CD8-positive, alpha-beta memory T cell (primary cell): ENCODE data around the gene PDIA5. TPM values are rescaled to one million over a fixed set of nuclear protein-coding genes. Genes with fewer than 3 reads are reported as not detected.
A peak's percentile ranks its signal among the peaks of the same experiment; 100 is the strongest.
"Not testable (repeated sequence)": the region's sequence is repeated elsewhere in the genome, so short reads cannot be mapped to it uniquely, and the experiment has no call there.

Experiments
- CTCF ChIA-PET: fragments of 350-600 bp; sonication (Branson Sonifier 250); formaldehyde crosslinking; loops from one replicate; lab custom pipeline; 2021; ENCODE audit warnings: antibody characterized with exemption; lab: Charles Lee
- POLR2A ChIA-PET: fragments of 350-600 bp; sonication (Branson Sonifier 250); formaldehyde crosslinking; loops from one replicate; lab custom pipeline; 2021; ENCODE audit warnings: antibody characterized with exemption; lab: Charles Lee
- DNase-seq, 5 donors: peaks; one replicate each; pipeline versions ENCODE4 v3.0.0 to v3.0.0-alpha.2; 2020 to 2022; ENCODE audit warnings: mixed read lengths in 1 of 5
- H3K27ac ChIP-seq: one replicate; pipeline ENCODE4 v1.7.0; 2013; ENCODE audit warnings: low read depth, mild to moderate bottlenecking, low read length, moderate library complexity
- H3K27me3 ChIP-seq: 2 replicates; pipeline ENCODE4 v1.7.0; 2013; ENCODE audit warnings: low read length, mild to moderate bottlenecking; ENCODE audit not compliant: insufficient read depth, poor library complexity, severe bottlenecking
- H3K36me3 ChIP-seq: 2 replicates; pipeline ENCODE4 v1.7.0; 2013; ENCODE audit warnings: mild to moderate bottlenecking, low read length, moderate library complexity; ENCODE audit not compliant: insufficient read depth
- H3K4me1 ChIP-seq: 2 replicates; pipeline ENCODE4 v1.7.0; 2013; ENCODE audit warnings: mild to moderate bottlenecking, low read length, moderate library complexity; ENCODE audit not compliant: insufficient read depth
- H3K4me3 ChIP-seq: 2 replicates; pipeline ENCODE4 v1.7.0; 2013; ENCODE audit warnings: mild to moderate bottlenecking, low read length
- H3K9me3 ChIP-seq: 2 replicates; pipeline ENCODE4 v1.7.0; 2013; ENCODE audit warnings: mild to moderate bottlenecking, low read length
- H3K27ac Mint-ChIP-seq, 8 donors: one replicate each; pipeline ENCODE4 v1.8.0; 2020 to 2021; ENCODE audit warnings: mixed read lengths in 8 of 8, mild to moderate bottlenecking in 6 of 8, inconsistent platforms in 3 of 8, moderate library complexity in 3 of 8
- H3K27me3 Mint-ChIP-seq, 2 donors: one replicate each; pipeline ENCODE4 v1.8.0; 2020 to 2021; ENCODE audit warnings: mixed read lengths in 2 of 2, mild to moderate bottlenecking in 1 of 2, moderate library complexity in 1 of 2
- H3K36me3 Mint-ChIP-seq, 3 donors: one replicate each; pipeline ENCODE4 v1.8.0; 2020 to 2021; ENCODE audit warnings: mixed read lengths in 3 of 3, inconsistent platforms in 1 of 3, mild to moderate bottlenecking in 1 of 3
- H3K4me1 Mint-ChIP-seq, 3 donors: one replicate each; pipeline ENCODE4 v1.8.0; 2020 to 2021; ENCODE audit warnings: mixed read lengths in 3 of 3, inconsistent platforms in 1 of 3, mild to moderate bottlenecking in 1 of 3
- H3K4me3 Mint-ChIP-seq, 7 donors: one replicate each; pipeline ENCODE4 v1.8.0; 2020 to 2021; ENCODE audit warnings: mixed read lengths in 7 of 7, mild to moderate bottlenecking in 6 of 7, moderate library complexity in 4 of 7, inconsistent platforms in 2 of 7
- H3K9me3 Mint-ChIP-seq, 5 donors: one replicate each; pipeline ENCODE4 v1.8.0; 2020 to 2022; ENCODE audit warnings: mixed read lengths in 5 of 5, mild to moderate bottlenecking in 3 of 5, moderate library complexity in 2 of 5, inconsistent platforms in 1 of 5
- polyA plus RNA-seq: library from polyadenylated mRNA; unstranded; fragments of 300-500 nt; fragmentation: Illumina TruSeq; gene quantifications from one replicate; pipeline ENCODE4 v1.2.3, GENCODE V29; 2021
- total RNA-seq, 2 experiments: library from RNA; stranded (reverse); gene quantifications; one replicate each; pipeline ENCODE4 v1.2.3, GENCODE V29; 2021

The PDIA5 gene
- total and polyA plus RNA-seq, 3 experiments from 2014 or later: 4.4 to 18.2 (median 12.7) TPM

DNA sequence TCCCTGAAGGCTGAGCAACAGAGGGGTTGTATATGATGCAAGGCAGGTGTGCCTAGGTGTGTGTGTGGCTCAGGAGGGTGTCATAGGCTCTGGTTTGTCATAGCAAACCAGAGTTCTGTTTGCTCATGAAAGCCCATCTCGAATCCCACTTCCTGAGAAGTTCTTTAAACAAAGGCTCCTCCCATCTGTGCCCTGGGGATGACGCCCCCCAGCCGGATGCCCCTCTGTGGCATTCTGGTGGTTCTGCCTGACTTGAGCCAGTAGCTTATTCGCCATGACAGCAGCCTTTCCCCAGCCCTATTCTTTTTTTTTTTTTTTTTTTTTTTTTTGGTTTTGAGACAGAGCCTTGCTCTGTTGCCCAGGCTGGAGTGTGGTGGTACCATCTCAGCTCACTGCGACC, 45.4 kb downstream of the PDIA5 start:
- Histone ChIP-seq H3K27ac (no peak overlapping the region), H3K4me1 (no peaks in the 10 kb centered on the region), H3K36me3 (no peaks in the 10 kb centered on the region), H3K9me3 (no peaks in the 10 kb centered on the region), H3K4me3 (no peak overlapping the region), H3K27me3 (no peaks in the 10 kb centered on the region)
- Mint-ChIP-seq H3K9me3 (no peaks in the 10 kb centered on the region), H3K4me3 (no peak overlapping the region), H3K27ac (no peak overlapping the region), H3K4me1 (peaks cover 0 to 10% (median 3%) of the 10 kb centered on the region in 3 donors), H3K27me3 (no peaks in the 10 kb centered on the region), H3K36me3 (peaks cover 7 to 47% (median 25%) of the 10 kb centered on the region in 3 donors)
- DNase-seq: no peak
- POLR2A ChIA-PET: no interaction called here
- CTCF ChIA-PET: no interaction called here

DNA sequence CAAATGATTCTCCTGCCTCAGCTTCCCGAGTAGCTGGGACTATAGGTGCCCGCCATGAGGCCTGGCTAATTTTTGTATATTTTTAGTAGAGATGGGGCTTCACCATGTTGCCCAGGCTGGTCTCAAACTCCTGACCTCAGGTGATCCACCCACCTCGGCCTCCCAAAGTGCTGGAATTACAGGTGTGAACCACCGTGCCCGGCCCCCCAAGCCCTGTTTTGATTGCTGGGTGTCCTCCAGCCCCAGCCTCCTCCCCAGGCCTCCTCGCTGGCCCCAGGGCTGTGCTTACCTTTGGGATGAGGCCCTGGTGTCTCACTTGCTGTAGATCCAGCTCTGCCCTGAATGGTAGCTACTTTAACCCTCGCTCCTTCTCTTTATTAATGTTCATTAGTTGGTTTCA, 45.8 kb downstream of the PDIA5 start:
- H3K27me3 ChIP-seq, DNase-seq, H3K27me3 Mint-ChIP-seq, H3K4me1 ChIP-seq, H3K4me3 ChIP-seq, H3K4me1 Mint-ChIP-seq, H3K4me3 Mint-ChIP-seq, H3K9me3 Mint-ChIP-seq, CTCF ChIA-PET, H3K36me3 ChIP-seq, H3K27ac ChIP-seq, H3K9me3 ChIP-seq, POLR2A ChIA-PET: not testable (repeated sequence)
- Mint-ChIP-seq H3K27ac (peak overlapping the region in 1 of 8 donors; percentile 26), H3K36me3 (peaks cover 7 to 47% (median 25%) of the 10 kb centered on the region in 3 donors)

GRCh38 chr3:123113889-123114450, 47.1 kb downstream of the PDIA5 start:
- DNase-seq: no peak

DNA sequence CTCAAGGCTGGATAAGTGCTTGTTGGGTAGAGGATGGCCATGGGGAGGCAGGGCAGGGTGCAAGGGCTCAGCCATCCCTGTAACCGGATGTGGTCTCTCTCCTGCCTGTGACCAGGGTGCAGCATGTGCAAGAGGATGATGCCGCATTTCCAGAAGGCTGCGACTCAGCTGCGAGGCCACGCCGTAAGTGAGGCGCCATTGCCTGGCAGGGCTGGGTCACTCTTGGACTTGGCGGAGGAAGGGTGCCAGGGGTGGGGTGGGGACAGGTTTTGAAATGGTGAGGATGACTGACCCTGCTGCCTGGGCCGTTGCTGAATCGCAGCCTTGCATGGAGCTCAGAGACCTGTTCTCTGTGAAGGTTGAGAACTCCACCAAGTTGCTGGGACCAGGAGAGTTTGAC, 49.3 kb downstream of the PDIA5 start:
- no peaks in the 10 kb centered on the region for H3K36me3 ChIP-seq
- no peaks in the 10 kb centered on the region for H3K27me3 ChIP-seq
- no peak overlapping the region for H3K27ac ChIP-seq
- H3K4me1 Mint-ChIP-seq: peaks cover 0 to 10% (median 3%) of the 10 kb centered on the region in 3 donors
- H3K4me1 ChIP-seq: no peaks in the 10 kb centered on the region
- no peaks in the 10 kb centered on the region for H3K27me3 Mint-ChIP-seq
- ChIA-PET POLR2A (no interaction called here), CTCF (no interaction called here)
- H3K4me3 Mint-ChIP-seq: no peak overlapping the region
- H3K9me3 ChIP-seq: no peaks in the 10 kb centered on the region
- no peak for DNase-seq
- peaks cover 7 to 45% (median 24%) of the 10 kb centered on the region in 3 donors for H3K36me3 Mint-ChIP-seq
- no peak overlapping the region for H3K27ac Mint-ChIP-seq
- H3K4me3 ChIP-seq: no peak overlapping the region
- H3K9me3 Mint-ChIP-seq: no peaks in the 10 kb centered on the region

More at GRCh38 chr3:123113889-123114450, 47.1 kb downstream of the PDIA5 start:
- ChIA-PET POLR2A (no interaction called here), CTCF (no interaction called here)
- H3K4me3 Mint-ChIP-seq: no peak overlapping the region
- H3K27ac Mint-ChIP-seq: peak overlapping the region in 2 of 8 donors; percentile 45 to 69
- peaks cover 7 to 48% (median 26%) of the 10 kb centered on the region in 3 donors for H3K36me3 Mint-ChIP-seq
- Histone ChIP-seq H3K9me3 (no peaks in the 10 kb centered on the region), H3K36me3 (no peaks in the 10 kb centered on the region), H3K4me1 (no peaks in the 10 kb centered on the region), H3K4me3 (no peak overlapping the region), H3K27ac (no peak overlapping the region), H3K27me3 (no peaks in the 10 kb centered on the region)
- peaks cover 0 to 10% (median 3%) of the 10 kb centered on the region in 3 donors for H3K4me1 Mint-ChIP-seq
- H3K27me3 Mint-ChIP-seq: no peaks in the 10 kb centered on the region
- no peaks in the 10 kb centered on the region for H3K9me3 Mint-ChIP-seq

DNA sequence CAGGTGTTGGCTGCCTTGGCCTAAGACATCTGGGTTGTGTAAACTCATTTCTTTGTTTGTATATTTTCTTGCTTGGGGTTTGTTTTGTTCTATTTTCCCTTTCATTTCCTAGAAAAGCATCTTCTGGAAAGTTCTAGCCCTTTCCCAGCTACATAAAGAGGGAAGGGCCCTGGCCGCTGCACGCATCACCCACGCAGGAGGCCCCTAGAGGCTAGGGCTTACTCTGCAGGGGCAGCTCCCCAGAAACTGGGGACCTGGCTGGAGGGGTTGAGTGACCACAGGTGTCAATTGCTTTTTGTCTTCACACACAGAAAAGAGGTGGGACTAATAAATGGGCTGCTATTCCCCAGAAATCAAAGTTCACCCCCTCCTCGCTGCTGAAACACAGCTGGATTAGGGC, 52.6 kb downstream of the PDIA5 start:
- H3K27me3 Mint-ChIP-seq: no peaks in the 10 kb centered on the region
- ChIA-PET POLR2A (no interaction called here), CTCF (interaction anchor here (0.8 kb wide), 1 partner anchor 364 kb away, joined by 3 read pairs; no protein-coding TSS in a partner anchor)
- Histone ChIP-seq H3K27me3 (no peaks in the 10 kb centered on the region), H3K27ac (no peak overlapping the region), H3K9me3 (no peaks in the 10 kb centered on the region), H3K4me3 (no peak overlapping the region), H3K4me1 (no peaks in the 10 kb centered on the region), H3K36me3 (no peaks in the 10 kb centered on the region)
- DNase-seq: no peak
- H3K27ac Mint-ChIP-seq: no peak overlapping the region
- H3K4me1 Mint-ChIP-seq: peaks cover 0 to 3% (median 0%) of the 10 kb centered on the region in 3 donors
- no peak overlapping the region for H3K4me3 Mint-ChIP-seq
- H3K9me3 Mint-ChIP-seq: no peaks in the 10 kb centered on the region
- peaks cover 7 to 46% (median 29%) of the 10 kb centered on the region in 3 donors for H3K36me3 Mint-ChIP-seq

- ChIA-PET POLR2A (no interaction called here), CTCF (interaction anchor here (0.8 to 1.4 kb wide), 2 partner anchors 13 to 365 kb away, joined by 3 read pairs; no protein-coding TSS in a partner anchor)
- Histone ChIP-seq H3K36me3 (no peaks in the 10 kb centered on the region), H3K27ac (no peak overlapping the region), H3K9me3 (no peaks in the 10 kb centered on the region), H3K27me3 (no peaks in the 10 kb centered on the region), H3K4me3 (no peak overlapping the region), H3K4me1 (no peaks in the 10 kb centered on the region)
- Mint-ChIP-seq H3K4me1 (no peaks in the 10 kb centered on the region), H3K4me3 (no peak overlapping the region), H3K9me3 (no peaks in the 10 kb centered on the region), H3K27ac (no peak overlapping the region), H3K36me3 (peaks cover 7 to 48% (median 29%) of the 10 kb centered on the region in 3 donors), H3K27me3 (no peaks in the 10 kb centered on the region)
- no peak for DNase-seq
These were observed 53.0 kb downstream of the PDIA5 start for GRCh38 chr3:123119802-123120201.

DNA sequence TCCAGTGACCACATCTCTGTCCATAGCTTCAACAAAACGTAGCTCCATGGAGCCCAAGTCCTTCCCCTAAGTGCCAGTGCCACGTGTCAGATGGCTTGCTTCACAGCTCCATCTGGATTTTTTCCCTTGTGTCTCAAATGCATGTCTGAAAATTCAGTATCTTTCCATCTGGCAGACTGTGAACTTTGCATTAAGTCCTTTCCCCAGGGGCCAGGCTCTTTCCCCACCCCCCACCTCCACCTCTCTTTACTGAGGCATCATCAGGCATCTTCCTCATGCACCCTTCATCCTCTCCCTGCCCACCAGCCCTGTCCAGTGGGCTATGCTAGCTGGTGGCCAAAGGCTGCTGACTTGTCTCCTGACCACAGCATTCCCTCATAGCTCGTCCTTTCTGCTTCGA, 53.7 kb downstream of the PDIA5 start:
- H3K27ac Mint-ChIP-seq: peak overlapping the region in 1 of 8 donors; percentile 12
- Histone ChIP-seq H3K27ac (no peak overlapping the region), H3K27me3 (no peaks in the 10 kb centered on the region), H3K4me1 (no peaks in the 10 kb centered on the region), H3K36me3 (no peaks in the 10 kb centered on the region), H3K9me3 (no peaks in the 10 kb centered on the region), H3K4me3 (no peak overlapping the region)
- no peak for DNase-seq
- H3K27me3 Mint-ChIP-seq: no peaks in the 10 kb centered on the region
- ChIA-PET CTCF (interaction anchor here (1.4 kb wide), 1 partner anchor 12 kb away, joined by 3 read pairs; no protein-coding TSS in a partner anchor), POLR2A (no interaction called here)
- peaks cover 6 to 46% (median 27%) of the 10 kb centered on the region in 3 donors for H3K36me3 Mint-ChIP-seq
- H3K4me3 Mint-ChIP-seq: no peak overlapping the region
- H3K4me1 Mint-ChIP-seq: no peaks in the 10 kb centered on the region
- H3K9me3 Mint-ChIP-seq: no peaks in the 10 kb centered on the region

- Histone ChIP-seq H3K27me3 (no peaks in the 10 kb centered on the region), H3K36me3 (no peaks in the 10 kb centered on the region), H3K27ac (no peak overlapping the region), H3K9me3 (no peaks in the 10 kb centered on the region), H3K4me1 (no peaks in the 10 kb centered on the region), H3K4me3 (no peak overlapping the region)
- ChIA-PET POLR2A (no interaction called here), CTCF (no interaction called here)
- no peaks in the 10 kb centered on the region for H3K4me1 Mint-ChIP-seq
- peak overlapping the region in 2 of 8 donors; percentile 0 to 29 for H3K27ac Mint-ChIP-seq
- H3K4me3 Mint-ChIP-seq: no peak overlapping the region
- DNase-seq: no peak
- no peaks in the 10 kb centered on the region for H3K27me3 Mint-ChIP-seq
- H3K36me3 Mint-ChIP-seq: peaks cover 0 to 33% (median 27%) of the 10 kb centered on the region in 3 donors
- H3K9me3 Mint-ChIP-seq: no peaks in the 10 kb centered on the region
These were observed 55.2 kb downstream of the PDIA5 start for GRCh38 chr3:123122057-123122456.
